Measurements from ENCODE around the gene EFCAB3.

DNA sequence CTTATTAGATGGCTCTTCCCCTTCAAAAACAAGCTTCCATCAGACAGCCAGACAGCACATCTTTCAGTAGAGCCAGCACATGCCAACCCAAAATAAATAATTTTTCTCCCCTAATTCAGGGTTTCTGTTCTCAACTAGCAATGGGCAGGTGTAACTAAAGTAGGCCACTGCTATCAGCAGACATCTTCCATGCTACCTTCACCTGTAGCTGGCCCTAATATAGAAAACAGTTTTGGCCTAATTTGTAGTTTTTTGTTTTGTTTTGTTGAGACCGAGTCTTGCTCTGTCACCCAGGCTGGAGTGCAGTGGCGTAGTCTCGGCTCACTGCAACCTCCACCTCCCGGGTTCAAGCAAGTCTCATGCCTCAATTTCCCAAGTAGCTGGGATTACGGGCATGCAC is 29.2 kb upstream of the EFCAB3 start:
- TF ChIP-seq, protein P1, sequence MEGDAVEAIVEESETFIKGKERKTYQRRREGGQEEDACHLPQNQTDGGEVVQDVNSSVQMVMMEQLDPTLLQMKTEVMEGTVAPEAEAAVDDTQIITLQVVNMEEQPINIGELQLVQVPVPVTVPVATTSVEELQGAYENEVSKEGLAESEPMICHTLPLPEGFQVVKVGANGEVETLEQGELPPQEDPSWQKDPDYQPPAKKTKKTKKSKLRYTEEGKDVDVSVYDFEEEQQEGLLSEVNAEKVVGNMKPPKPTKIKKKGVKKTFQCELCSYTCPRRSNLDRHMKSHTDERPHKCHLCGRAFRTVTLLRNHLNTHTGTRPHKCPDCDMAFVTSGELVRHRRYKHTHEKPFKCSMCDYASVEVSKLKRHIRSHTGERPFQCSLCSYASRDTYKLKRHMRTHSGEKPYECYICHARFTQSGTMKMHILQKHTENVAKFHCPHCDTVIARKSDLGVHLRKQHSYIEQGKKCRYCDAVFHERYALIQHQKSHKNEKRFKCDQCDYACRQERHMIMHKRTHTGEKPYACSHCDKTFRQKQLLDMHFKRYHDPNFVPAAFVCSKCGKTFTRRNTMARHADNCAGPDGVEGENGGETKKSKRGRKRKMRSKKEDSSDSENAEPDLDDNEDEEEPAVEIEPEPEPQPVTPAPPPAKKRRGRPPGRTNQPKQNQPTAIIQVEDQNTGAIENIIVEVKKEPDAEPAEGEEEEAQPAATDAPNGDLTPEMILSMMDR (IDR thresholded peaks at IDR 0.05), result no peak
- TF ChIP-seq POLR2AphosphoS5 (IDR thresholded peaks at IDR 0.05; ENCODE audit: insufficient read depth in 1 of 2, low read depth in 1 of 2), result no peak
